NCI-H146 treated with DMSO at 0.1 percent for 48 hours (cell line): Measurements from ENCODE around the gene CLCN3.
"Not testable (repeated sequence)": the region's sequence is repeated elsewhere in the genome, so short reads cannot be mapped to it uniquely, and the experiment has no call there.

Experiments
- DNase-seq: peaks from one replicate; lab custom pipeline; 2025; ENCODE audit not compliant: unreplicated experiment; lab: John Stamatoyannopoulos, UW

CLCN3 gene

DNA sequence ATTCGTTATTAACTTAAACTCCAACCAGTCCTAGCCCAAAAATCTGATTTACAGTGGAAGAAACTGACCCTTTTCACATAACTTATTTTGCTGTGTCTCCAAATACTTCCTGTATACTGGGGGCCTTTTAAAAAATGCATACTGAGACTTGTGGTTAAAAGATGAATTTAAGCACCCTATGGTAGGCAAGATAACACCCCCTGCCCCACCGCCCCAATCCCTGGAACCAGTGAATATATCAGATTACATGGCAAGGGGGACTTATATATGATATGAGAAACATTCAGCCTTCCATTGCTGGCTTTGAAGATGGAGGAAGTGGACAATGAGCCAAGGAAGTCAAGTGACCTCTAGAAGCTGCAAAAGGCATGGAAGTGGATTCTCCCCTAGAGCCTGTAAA is 3.1 kb upstream of the CLCN3 start:
- DNase-seq = no peak

DNA sequence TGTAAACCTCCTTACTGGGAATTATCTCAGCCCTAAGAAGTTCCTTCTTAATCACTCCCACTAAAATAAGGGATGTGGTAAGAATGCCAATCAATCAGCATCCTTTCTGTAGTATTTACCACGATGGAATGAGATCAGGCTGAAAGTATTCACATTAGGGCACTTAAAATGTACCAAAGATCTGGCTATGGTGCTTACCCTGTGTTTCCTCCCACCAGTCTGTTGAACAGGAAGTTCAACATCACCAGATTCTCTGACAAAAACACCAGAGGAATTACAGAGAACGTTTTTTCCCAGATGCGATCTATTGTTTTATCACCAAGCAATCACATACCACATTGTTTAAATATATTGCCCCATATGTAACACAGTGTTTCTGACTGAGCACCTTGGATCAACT is 2.1 kb upstream of the CLCN3 start:
- no peak for DNase-seq

DNA sequence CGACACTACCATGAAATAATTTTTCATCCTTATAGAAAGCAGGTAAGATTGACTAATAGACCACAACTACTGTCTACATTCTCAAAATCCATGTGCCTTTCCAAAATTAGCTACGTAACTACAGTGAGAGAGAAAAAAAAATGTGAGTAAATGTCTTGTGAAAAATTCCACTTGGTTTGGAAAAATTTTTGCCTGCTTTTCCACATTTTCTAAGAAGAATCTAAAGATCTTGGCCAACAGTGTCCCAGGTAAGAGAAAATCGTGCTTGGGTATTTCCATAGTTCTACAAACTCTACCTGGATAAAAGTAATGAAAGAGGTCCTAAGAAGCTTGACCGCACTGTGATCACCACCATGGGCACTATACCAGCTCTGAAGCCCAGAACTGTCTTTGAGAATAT is 1.4 kb upstream of the CLCN3 start:
- DNase-seq = no peak

DNA sequence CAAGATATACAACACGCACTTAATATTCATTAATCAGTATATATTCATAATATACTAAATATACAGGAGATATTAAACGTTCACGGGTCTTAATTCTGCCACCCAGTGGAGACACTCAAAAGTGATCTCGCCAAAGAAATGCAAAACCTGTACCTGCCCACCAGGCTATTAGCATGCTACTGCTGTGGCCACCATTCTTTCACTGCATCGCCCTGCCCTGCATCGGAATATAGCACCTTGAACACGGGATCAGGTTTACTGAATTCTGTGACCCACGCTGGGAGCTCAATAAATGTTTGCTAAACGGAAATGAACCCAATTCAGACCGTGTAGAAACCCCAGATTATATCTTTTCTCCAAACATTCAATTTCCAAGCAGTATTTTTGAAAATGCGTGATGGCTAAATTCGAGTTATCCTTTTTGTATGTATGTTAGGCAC is 840 bp upstream of the CLCN3 start:
- DNase-seq = peak; percentile 45

DNA sequence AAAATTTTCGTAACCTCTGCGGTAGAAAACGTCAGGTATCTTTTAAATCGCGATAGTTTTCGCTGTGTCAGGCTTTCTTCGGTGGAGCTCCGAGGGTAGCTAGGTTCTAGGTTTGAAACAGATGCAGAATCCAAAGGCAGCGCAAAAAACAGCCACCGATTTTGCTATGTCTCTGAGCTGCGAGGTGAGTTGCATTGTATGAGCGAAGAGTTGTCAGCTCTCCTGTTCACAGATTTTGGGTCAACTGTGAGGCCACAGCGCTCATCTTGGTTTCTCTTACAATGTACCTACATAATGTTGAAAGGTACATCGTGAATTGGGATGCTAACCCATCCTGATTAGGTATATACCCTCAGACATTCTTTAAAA is 486 bp downstream of the CLCN3 start:
- DNase-seq = no peak

DNA sequence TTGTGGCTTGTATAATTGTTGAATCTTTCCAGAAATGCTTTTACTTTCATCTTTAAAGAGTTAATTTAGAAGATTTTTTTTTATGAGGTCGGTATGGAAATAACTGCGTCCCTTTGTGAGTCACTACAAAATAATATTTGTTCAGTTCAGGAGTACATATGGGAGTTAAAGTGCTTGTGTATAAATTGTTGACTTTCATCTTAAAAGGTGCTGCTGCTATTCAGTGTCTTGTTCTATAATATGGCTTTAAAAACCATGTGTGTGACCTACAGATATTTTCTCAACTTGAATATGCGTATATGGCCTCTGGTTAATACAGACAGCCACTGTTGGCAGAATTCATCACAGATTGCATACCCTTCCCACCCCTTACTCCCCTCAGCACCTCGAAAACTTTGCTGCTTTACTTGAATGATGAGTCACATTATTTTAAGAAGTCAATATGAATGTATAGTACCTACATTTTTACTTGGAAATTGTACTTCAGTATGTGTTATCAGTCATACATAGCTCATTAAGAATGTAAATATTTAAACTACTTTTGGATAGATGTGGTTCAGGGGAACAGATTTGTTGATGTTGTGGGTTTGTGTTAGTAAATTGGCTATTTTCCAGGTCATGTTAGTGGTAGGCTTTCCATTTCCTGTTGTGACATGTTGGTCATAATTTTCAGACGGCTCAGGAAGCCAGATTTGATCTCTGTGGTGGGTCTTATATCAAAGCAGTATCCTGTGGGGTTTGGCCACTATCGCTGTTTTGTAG is 1.5 kb downstream of the CLCN3 start:
- DNase-seq = no peak

DNA sequence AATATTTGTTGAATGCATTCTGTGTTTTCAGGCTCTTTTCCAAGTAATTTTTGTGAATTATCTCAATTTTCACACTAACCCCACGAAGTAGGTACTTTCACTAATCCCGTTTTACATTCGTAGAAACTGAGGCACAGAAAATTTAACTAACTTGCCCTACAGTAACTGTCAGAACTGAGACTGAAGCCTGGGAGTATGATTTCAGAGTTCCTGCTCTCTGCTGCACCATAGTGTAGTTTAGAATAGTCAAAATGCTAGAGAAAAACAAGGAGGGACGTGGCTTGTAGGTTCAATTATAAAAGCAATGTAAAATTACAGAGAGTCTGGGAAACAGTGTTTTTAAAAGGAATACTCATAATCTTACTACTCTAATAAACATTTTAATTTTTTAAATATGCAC is 2.2 kb downstream of the CLCN3 start:
- no peak for DNase-seq

DNA sequence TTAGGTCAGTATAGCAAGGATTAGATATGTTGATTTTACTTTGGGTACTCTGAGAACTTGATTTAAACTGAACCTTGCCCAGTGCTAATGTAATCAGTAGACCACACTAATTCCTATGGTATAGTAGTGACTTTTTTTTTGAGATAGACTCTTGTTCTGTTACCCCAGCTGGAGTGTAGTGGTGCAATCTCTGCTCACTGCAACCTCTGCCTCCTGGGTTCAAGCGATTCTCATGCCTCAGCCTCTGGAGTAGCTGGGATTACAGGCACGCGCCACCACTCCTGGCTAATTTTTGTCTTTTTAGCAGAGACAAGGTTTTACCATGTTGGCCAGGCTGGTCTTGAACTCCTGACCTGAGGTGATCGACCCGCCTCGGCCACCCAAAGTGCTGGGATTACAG is 3.6 kb downstream of the CLCN3 start:
- DNase-seq = not testable (repeated sequence)

DNA sequence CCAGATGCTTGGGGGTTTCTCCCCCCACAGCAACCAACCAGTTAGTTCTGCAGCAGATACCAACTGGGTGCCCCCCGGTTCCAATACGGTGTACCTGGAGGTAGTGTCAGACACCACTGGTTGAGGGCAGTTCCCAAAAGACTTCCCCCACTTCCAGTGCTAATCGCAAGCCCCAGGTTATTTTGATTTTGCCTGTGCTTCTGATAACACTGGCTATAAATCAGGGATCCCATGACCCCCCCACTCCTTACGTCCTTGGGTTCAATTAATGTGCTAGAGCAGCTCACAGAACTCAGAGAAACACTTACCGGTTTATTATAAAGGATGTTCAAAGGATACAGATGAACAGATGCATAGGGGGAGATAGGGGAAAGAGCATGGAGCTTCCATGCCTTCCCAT is 5.5 kb downstream of the CLCN3 start:
- no peak for DNase-seq

DNA sequence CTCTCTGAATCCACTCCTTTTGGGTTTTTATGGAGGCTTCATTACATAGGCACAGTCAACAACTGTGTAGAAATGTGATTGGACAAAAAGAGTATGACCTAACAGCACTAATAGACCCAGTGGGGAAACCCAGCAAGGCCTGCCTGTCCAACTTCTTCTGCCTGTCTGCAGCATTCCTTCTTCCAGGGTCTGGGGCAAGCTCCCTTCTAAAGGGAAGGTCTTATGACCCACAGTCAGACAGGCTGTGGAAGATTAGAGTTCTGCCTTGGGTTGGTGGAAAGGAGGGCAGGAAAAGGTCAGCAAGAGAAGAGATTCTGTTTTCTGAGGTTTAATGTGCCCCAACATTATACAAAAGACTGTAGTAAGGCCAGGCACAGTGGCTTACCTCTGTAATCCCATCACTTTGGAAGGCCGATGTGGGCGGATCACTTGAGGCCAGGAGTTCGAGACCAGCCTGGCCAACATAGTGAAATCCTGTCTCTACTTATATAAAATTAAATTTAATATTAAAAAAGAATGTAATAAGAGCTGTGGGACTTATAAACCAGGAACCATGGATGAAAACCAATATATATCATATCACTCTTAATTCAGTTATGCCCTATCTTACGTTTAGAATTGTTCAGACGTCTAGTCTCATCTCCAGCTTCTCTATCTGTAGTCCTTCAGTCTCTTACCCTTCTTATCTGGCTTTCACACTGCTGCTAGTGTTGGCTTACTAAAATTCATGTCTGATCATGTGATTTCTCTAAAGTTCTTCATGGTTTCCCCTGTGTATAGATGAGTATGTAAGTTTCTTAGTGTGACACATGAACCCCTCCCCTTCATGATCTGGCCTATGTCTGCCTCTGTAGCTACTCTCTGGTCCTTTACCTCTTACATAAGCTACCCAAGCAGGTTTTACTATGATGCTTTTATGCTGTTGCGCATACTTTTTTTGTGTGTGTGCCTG is 6.2 kb downstream of the CLCN3 start:
- DNase-seq = no peak

DNA sequence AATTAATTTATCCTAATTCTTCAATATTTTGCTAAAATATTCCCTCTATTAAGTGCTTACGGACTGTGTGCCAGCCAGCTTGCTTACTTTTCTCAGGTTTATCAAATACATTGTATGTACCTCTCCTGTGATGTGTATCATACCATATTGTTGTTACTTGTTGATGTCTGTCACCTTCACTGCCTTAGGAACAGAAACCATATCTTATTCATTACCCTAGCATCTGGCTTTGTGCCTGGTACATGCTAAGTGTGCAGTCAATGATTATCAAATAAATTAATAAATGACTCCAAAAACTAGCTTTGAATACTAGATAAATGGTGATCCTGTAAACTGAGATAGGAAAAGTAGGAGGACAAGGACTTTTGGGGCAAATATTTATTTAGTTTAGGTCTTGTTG is 6.9 kb downstream of the CLCN3 start:
- no peak for DNase-seq

DNA sequence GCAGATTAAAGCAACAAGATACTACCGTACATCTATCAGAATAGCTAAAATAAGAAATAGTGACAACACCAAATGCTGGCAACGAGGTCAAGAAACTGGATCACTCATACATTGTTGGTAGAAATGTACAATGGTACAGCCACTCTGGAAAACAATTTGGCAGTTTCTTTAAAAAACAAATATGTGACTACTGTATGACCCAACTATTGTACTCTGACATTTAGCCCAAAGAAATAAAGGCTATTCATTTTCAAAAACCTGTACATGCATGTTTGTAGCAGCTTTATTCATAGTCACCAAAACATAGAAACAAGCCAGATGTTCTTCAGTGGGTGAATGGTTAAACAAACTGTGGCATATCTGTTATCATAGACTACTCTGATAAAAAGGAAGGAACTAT is 8.2 kb downstream of the CLCN3 start:
- DNase-seq = no peak

DNA sequence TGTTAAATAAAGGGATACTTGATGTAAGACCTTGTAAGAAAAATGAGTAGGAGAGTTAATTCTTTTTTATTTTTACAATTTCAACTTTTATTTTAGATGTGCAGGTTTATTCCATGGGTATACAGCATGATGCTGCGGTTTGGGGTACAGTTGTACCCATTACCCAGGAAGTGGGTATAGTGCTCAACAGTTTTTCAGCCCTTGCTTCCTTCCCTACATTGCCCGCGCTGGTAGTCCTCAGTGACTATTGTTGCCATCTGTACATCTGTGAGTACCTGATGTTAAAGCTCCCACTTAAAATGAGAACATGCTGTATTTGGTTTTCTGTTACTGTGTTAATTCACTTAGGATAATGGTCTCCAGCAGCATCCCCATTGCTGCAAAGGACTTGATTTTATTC is 9.7 kb downstream of the CLCN3 start:
- no peak for DNase-seq

DNA sequence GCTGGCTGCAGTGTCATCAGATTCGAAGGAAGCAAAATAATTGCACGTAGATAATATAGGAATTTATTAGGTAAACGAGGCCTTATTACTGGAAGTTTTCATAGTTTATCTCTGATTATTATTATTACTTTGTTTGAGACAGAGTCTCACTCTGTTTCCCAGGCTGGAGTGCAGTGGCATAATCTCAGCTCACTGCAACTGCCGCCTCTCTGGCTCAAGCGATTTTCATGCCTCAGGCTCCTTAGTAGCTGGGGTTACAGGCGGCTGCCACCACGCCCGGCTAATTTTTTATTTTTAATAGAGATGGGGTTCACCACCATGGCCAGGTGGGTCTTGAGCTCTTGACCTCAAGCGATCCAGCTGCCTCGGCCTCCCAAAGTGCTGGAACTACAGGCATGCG is 12.5 kb downstream of the CLCN3 start:
- no peak for DNase-seq

DNA sequence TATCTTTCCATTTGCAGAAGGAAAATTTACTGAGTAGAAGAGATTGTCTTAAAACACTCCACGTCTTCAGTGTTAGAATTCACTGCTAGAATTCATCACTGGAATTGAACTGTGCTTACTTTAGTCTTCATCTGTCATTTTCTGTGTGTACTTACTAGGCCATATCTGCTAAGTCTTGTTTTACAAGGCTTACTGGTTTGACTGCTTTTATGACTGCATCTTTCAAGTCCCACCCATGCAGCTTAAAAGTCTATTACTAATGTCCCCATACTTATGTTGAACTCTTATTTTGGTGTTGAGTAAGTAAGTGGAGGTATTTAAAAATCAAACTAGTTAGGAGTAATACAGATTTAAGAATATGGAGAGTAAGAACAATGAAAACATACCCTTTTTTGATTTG is 14.6 kb downstream of the CLCN3 start:
- no peak for DNase-seq

DNA sequence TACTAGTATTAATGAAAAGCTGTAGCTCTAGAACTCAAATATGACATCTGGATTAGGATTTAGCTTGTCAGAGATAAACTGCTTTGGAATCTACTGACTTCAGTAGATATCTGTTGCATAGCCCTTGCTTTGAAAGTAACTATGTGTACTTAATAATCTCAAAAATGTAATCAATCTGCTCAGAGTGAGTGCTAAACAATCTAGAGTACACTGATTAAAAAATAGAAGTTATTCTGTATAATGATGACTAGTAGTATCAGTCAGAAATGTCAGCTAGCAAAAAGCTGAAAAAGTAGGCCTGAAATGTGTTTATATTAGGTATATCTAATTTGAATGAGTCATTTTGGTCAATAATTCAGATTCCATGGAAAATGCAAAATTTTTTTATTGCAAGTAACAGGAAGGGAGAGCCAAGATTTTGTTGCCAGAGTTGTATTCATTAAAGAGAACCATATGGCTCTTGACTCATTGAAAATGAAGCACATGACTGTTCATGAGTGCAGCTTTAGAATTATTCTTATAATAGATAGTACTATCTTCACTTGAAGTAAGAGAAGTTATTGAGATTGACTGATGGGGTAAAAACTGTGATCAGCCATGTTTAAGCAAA is 20.0 kb downstream of the CLCN3 start:
- no peak for DNase-seq

DNA sequence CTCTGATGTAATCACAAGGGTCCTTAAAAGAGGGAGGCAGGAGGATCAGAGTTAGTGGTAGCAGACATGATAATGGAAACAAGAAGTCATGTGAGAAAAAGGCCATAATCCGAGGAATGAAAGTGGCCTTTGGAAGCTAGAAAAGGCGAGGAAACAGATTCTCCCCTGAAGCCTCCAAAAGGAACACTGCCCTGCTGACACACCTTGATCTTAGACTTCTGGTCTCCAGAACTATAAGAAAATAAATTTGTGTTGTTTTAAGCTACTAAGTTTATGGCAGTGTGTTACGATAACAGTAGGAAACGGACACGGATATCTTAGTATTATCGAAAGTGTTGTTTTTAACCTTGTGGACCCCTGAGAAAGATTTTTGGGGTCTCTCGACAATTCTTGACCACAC is 24.4 kb downstream of the CLCN3 start:
- no peak for DNase-seq

DNA sequence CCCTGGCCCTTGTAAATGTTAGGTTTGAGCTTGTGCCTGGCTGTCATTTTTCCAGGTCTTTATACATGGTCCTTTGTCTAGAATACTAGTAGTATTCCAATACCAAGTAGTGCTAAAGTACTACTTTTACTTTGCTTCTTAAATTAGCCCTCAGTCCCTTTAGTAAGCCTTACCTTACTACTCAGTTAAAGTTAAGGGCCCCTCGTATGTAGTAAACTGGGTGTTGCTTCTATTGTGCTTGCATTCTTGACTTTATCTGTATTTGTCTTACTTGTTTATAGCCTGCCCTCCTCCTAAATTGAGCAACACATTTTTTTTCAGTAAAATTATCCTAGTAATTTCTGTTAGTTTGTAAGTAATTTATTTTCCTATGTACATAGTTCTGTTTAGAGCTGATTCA is 25.2 kb downstream of the CLCN3 start:
- no peak for DNase-seq

DNA sequence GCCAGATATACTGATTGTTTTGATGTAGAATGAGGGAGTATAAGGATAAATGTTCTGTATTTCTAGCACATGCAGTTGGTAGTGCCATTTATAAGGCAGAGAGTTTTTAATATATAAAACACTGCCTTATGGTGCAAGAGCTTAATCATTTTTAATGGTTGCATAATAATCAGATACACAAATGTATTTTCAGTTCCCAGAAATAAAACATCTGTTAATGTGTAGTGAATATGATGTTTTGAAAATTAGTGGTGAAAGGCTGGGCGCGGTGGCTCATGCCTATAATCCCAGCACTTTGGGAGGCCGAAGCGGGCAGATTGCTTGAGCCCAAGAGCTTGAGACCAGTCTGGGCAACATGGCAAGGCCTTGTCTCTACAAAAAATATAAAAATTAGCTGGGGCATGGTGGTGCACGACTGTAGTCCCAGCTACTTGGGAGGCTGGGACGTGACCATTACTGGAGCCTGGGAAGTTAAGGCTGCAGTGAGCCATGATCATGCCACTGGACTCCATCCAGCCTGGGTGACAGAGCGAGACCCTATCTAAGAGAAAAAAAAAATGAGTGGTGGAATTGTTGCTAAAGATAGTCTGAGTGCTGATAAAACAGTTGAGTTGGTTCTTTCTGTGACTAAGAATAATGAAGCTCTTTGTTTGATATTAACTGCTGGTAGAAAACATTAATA is 29.3 kb downstream of the CLCN3 start:
- DNase-seq = no peak

DNA sequence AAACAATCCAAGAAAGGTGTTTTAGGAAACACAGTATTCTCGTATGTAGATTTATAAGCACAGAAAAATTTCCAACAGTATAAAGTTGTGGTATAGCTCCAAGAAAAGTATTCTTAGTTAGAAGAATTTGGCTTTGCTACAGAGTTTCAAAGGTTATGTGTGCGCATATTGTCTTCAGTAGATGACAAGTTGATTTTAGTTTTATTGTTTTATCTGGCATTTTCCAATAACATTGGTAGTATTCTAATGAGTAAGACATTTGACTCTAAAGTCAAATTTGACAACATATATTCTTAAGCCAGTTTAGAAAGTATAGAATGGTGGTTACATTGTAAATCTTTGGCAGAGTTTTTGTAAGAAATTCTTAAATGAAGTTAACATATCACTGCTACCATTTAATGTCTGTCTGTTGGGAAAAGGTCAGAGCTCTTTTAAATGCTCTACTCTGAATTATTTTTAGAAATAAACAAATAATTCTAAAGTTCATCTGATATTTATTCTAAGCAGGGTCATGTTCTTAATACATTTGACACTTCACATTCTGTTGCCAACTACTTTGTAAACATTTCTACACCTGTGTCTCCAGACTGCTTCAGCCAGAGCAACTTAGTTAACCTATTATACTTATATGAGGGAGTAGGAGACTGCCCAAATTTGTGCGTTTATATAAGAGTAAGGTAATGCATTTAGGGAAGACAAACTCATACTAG is 30.0 kb downstream of the CLCN3 start:
- no peak for DNase-seq

DNA sequence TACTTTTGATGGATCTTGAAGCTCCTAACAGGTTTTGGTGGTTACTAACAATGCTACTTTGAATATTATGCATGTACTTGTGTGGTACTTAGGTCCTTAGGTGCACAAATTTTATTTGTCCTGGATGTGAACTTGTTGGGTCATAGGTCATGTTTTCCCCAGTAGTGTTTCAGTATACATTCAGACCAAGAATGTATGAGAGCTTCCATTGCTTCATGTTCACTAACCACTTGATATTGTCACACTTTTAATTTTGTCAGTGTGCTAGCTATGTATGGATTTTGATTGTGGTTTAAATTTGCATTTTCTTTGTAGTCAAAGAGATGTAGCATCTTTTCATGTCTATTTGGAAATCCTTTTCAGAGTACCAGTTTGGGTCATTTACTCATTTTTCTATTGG is 32.2 kb downstream of the CLCN3 start:
- DNase-seq = no peak
